Panc1 (cell line): ENCODE results near the gene NEAT1. TPM values are rescaled to one million over a fixed set of nuclear protein-coding genes. Genes with fewer than 3 reads are reported as not detected.
A peak's percentile ranks its signal among the peaks of the same experiment; 100 is the strongest.

Experiments
- ATAC-seq: fragments of 200-7000 bp; cut with Tn5 transposase; 2 replicates; pipeline ENCODE4 v1.9.1; 2020; ENCODE audit warnings: mild to moderate bottlenecking, moderate library complexity
- BruUV-seq: library from RNA; stranded (reverse); fragments of 400-500 nt; replicated peaks from 2 replicates; lab custom pipeline; 2021; lab: Mats Ljungman, UMichigan
- CTCF ChIA-PET: fragments of 300-600 bp; sonication (Branson Sonifier 250); formaldehyde crosslinking; loops from one replicate; lab custom pipeline; 2022; ENCODE audit warnings: antibody characterized with exemption; lab: Charles Lee
- POLR2A ChIA-PET: fragments of 300-600 bp; sonication (Branson Sonifier 250); formaldehyde crosslinking; loops from one replicate; lab custom pipeline; 2022; ENCODE audit warnings: antibody characterized with exemption; lab: Charles Lee
- DNase-seq: peaks from one replicate; pipeline ENCODE4 v3.0.0-alpha.2; 2010; ENCODE audit warnings: low read depth, low spot score
- H3K27ac ChIP-seq: 2 replicates; pipeline ENCODE4 v1.5.1; 2011; ENCODE audit warnings: mild to moderate bottlenecking, low read length, inconsistent platforms
- H3K27me3 ChIP-seq: fragments of 200-500 bp; sonication (Bioruptor generic); 2 replicates; pipeline ENCODE4 v1.6.0; 2014; ENCODE audit warnings: low read length, inconsistent platforms; ENCODE audit not compliant: control insufficient read depth, insufficient read depth
- H3K36me3 ChIP-seq: fragments of 200-500 bp; sonication (Bioruptor generic); 2 replicates; pipeline ENCODE4 v1.5.1; 2014; ENCODE audit warnings: inconsistent platforms, mild to moderate bottlenecking, low read length, moderate library complexity; ENCODE audit not compliant: control insufficient read depth, insufficient read depth
- H3K4me1 ChIP-seq: 2 replicates; pipeline ENCODE4 v1.5.1; 2011; ENCODE audit warnings: inconsistent platforms, mild to moderate bottlenecking, low read length, moderate library complexity; ENCODE audit not compliant: control insufficient read depth, insufficient read depth
- H3K4me3 ChIP-seq, 2 experiments: 2 replicates each; pipeline ENCODE4 v1.5.1; 2011 to 2012; ENCODE audit warnings: low read depth in 2 of 2, low read length in 2 of 2, mild to moderate bottlenecking in 2 of 2, inconsistent platforms in 1 of 2, moderate library complexity in 1 of 2
- H3K9me3 ChIP-seq: fragments of 200-500 bp; sonication (Bioruptor generic); 2 replicates; pipeline ENCODE4 v1.5.1; 2014; ENCODE audit warnings: low read depth, mild to moderate bottlenecking, inconsistent platforms, low read length, moderate library complexity; ENCODE audit not compliant: control insufficient read depth, insufficient read depth
- POLR2AphosphoS5 ChIP-seq: IDR thresholded peaks from 2 replicates; pipeline ENCODE4 v1.6.1; 2012; ENCODE audit warnings: mild to moderate bottlenecking, low read depth, low read length, moderate library complexity
- SIN3A ChIP-seq: IDR thresholded peaks from 2 replicates; pipeline ENCODE4 v1.6.1; 2012; ENCODE audit warnings: low read depth, mild to moderate bottlenecking, low read length, moderate library complexity, borderline replicate concordance; ENCODE audit not compliant: insufficient read depth
- TCF7L2 ChIP-seq: IDR thresholded peaks from 2 replicates; pipeline ENCODE4 v1.6.1; 2011; ENCODE audit warnings: mild to moderate bottlenecking, low read depth, low read length, inconsistent platforms
- in situ Hi-C: cut with HindIII; loops from 2 replicates; pipeline ENCODE4 v1.10.0; 2016; ENCODE audit warnings: low sequenced_read_pairs, low pct_unique_long_range_greater_than_20kb
- intact Hi-C: fragments of 100-400 bp; cut with micrococcal nuclease; formaldehyde crosslinking; loops from one replicate; pipeline ENCODE4 v1.10.0; 2022; ENCODE audit not compliant: unreplicated experiment
- total RNA-seq: library from RNA; stranded (reverse); gene quantifications from one replicate; pipeline ENCODE4 v1.2.1, GENCODE V29; 2021; ENCODE audit not compliant: unreplicated experiment
- TF ChIP-seq, protein P1 (sequence below): fragments of 450-650 bp; IDR thresholded peaks from 2 replicates; pipeline ENCODE4 v1.5.1; 2017; ENCODE audit warnings: mild to moderate bottlenecking
- TF ChIP-seq, protein P2 (sequence below), 2 experiments: IDR thresholded peaks; 2 replicates each; pipeline ENCODE4 v1.6.1; 2011 to 2012; ENCODE audit warnings: low read depth in 2 of 2, control low read depth in 1 of 2, low read length in 1 of 2, mild to moderate bottlenecking in 1 of 2, moderate library complexity in 1 of 2; ENCODE audit not compliant: insufficient read depth in 1 of 2

Gene NEAT1
- total RNA-seq, 1 experiment from 2014 or later, result 731 TPM

DNA sequence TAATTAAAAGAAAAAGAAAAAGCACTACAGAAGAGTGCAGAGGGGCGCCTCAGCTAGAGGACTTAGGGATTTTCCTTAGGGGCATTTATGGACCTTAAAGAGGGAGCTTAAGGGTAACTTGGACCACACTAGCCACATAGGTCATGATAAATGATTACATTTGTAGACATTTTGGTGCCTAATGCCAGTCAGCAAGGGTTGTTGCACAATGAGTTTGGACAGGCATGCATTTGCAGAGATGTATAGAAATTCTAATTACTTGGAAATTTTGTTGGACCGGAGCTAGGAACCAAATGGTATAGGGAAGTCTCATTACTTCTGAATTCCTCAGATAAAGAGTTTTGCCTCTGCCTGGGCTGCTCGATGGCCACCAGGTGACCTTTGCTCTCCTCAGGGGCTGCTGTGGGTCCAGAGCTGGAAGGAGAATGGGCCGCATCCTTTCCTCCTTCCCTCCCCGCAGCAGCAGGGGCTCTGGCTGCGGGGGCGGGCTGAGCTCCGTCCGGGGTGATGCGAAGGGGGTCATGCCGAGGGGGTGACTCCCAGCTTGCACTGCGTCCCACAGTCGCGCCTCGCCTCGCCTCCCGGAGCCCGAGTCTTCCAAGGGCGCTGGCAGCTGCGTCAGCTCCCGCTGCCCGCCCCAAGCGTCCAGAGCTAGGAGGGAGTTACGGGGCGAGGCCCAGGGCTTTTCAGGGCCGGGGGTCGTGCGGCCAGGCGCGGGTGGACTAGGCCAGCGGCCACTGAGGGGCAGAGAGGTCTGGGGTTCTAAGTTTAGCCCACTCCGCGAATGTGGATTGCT, 56.0 kb downstream of the NEAT1 start:
- TF ChIP-seq POLR2AphosphoS5 (peak; percentile 39; the same call in 1 of the 2 replicates), SIN3A (no peak)
- no peaks in the 10 kb centered on the region for H3K9me3 ChIP-seq
- no TSS peak for BruUV-seq
- DNase-seq, result no peak
- no peaks in the 10 kb centered on the region for H3K27me3 ChIP-seq
- ChIA-PET CTCF (interaction anchor here (1.1 to 1.9 kb wide), 5 partner anchors 11 to 27 kb away, joined by 3 to 9 read pairs (median 5); no protein-coding TSS in a partner anchor), POLR2A (interaction anchor here (0.9 to 14.1 kb wide), 6 partner anchors 11 to 61 kb away, joined by 3 to 818 read pairs (median 6); partner anchors contain the start of genes MALAT1 and NEAT1)
- peak overlapping the region in 1 of 2 experiments; percentile 37; a peak in 2 of 4 replicates for H3K4me3 ChIP-seq
- intact Hi-C loops, result no loop called here
- H3K4me1 ChIP-seq, result peaks cover 74% of the 10 kb centered on the region
- in situ Hi-C loops, result no loop called here
- ATAC-seq, result peak; percentile 11
- peak overlapping the region; percentile 100 for H3K27ac ChIP-seq
- no peaks in the 10 kb centered on the region for H3K36me3 ChIP-seq

DNA sequence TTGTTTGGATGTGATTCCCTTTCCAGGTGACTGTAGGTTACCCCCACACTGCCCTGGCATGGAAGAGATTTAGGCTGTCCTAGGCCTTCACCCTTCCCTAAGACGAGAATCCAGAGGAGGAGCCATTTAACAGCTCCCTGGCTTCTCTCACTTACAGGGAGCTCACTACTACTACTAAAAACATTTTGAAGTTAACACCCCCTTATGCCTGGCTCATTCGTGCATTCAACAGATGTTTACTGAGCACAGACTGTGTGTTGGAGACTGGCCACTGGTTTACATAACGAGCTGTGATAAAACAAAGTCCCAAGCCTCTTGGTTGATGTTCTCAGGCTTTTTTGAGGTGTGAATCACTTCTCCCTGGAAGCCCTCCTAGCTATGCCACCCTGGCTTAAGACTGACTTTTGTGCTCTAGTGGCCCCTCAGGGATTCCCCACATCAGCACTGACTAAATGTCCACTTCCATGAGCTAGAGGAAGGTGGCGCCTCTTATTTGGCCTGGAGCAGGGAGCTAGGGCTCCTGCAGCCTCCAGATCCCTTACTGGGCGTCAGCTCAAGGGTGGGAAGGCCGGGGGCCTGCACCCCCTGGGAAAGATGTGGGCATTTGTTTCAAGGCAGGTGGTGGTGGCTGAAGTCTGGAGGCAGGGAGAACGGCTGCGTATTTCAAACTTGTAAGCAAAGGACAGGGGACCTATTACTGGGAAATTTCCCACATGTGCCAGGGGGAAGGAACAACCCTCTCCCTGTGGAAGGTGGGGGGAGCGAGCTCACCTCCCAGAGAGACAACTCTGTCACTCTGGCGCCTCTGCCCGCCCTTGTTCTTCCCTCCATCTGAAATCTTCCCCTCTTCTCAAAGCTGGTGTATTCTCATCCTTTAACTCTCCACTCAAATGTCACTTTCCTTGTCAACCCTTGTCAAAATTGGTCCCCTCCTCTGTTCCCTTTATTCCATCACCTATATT, 56.9 kb downstream of the NEAT1 start:
- H3K27ac ChIP-seq, result peak overlapping the region; percentile 100
- TF ChIP-seq, protein P1, sequence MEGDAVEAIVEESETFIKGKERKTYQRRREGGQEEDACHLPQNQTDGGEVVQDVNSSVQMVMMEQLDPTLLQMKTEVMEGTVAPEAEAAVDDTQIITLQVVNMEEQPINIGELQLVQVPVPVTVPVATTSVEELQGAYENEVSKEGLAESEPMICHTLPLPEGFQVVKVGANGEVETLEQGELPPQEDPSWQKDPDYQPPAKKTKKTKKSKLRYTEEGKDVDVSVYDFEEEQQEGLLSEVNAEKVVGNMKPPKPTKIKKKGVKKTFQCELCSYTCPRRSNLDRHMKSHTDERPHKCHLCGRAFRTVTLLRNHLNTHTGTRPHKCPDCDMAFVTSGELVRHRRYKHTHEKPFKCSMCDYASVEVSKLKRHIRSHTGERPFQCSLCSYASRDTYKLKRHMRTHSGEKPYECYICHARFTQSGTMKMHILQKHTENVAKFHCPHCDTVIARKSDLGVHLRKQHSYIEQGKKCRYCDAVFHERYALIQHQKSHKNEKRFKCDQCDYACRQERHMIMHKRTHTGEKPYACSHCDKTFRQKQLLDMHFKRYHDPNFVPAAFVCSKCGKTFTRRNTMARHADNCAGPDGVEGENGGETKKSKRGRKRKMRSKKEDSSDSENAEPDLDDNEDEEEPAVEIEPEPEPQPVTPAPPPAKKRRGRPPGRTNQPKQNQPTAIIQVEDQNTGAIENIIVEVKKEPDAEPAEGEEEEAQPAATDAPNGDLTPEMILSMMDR, result peak; percentile 82; the same call in 1 of the 2 replicates
- TF ChIP-seq SIN3A (no peak), POLR2AphosphoS5 (peak; percentile 77), TCF7L2 (no peak)
- TF ChIP-seq, protein P2, sequence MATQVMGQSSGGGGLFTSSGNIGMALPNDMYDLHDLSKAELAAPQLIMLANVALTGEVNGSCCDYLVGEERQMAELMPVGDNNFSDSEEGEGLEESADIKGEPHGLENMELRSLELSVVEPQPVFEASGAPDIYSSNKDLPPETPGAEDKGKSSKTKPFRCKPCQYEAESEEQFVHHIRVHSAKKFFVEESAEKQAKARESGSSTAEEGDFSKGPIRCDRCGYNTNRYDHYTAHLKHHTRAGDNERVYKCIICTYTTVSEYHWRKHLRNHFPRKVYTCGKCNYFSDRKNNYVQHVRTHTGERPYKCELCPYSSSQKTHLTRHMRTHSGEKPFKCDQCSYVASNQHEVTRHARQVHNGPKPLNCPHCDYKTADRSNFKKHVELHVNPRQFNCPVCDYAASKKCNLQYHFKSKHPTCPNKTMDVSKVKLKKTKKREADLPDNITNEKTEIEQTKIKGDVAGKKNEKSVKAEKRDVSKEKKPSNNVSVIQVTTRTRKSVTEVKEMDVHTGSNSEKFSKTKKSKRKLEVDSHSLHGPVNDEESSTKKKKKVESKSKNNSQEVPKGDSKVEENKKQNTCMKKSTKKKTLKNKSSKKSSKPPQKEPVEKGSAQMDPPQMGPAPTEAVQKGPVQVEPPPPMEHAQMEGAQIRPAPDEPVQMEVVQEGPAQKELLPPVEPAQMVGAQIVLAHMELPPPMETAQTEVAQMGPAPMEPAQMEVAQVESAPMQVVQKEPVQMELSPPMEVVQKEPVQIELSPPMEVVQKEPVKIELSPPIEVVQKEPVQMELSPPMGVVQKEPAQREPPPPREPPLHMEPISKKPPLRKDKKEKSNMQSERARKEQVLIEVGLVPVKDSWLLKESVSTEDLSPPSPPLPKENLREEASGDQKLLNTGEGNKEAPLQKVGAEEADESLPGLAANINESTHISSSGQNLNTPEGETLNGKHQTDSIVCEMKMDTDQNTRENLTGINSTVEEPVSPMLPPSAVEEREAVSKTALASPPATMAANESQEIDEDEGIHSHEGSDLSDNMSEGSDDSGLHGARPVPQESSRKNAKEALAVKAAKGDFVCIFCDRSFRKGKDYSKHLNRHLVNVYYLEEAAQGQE (IDR thresholded peaks at IDR 0.05; ENCODE audit: insufficient read depth in 1 of 2, low read depth in 2 of 2, low read length in 1 of 2), result no peak
- POLR2A ChIA-PET, result interaction anchor here (0.5 to 14.1 kb wide), 10 partner anchors 8 to 1999 kb away, joined by 3 to 818 read pairs (median 6); partner anchors contain the start of genes MALAT1 and NEAT1
- no peaks in the 10 kb centered on the region for H3K9me3 ChIP-seq
- ATAC-seq, result peak; percentile 60
- H3K36me3 ChIP-seq, result no peaks in the 10 kb centered on the region
- CTCF ChIA-PET, result interaction anchor here (0.6 to 1.9 kb wide), 10 partner anchors 10 to 91 kb away, joined by 3 to 17 read pairs (median 4); partner anchors contain the start of genes MALAT1 and ZNRD2
- TSS peak; percentile 48 for BruUV-seq
- H3K4me1 ChIP-seq, result peaks cover 75% of the 10 kb centered on the region
- in situ Hi-C loops (no loop called here), intact Hi-C loops (no loop called here)
- H3K4me3 ChIP-seq, result peak overlapping the region in 1 of 2 experiments; percentile 37; a peak in 2 of 4 replicates
- no peak for DNase-seq
- no peaks in the 10 kb centered on the region for H3K27me3 ChIP-seq
